NCI-H128 (cell line): ENCODE results near the gene ACSL3.

Experiments used
- DNase-seq: peaks from one replicate; lab custom pipeline; 2025; ENCODE audit not compliant: unreplicated experiment; lab: John Stamatoyannopoulos, UW

ACSL3 gene

GRCh38 chr2:222939208-222939856 is 78.5 kb downstream of the ACSL3 start:
- no peak for DNase-seq

- DNase-seq, result no peak
Observed at GRCh38 chr2:222939979-222940378, 79.1 kb downstream of the ACSL3 start.

- no peak for DNase-seq
Observed at GRCh38 chr2:222941510-222942032, 80.7 kb downstream of the ACSL3 start.

- DNase-seq, result no peak
Observed at GRCh38 chr2:222942561-222942960, 81.7 kb downstream of the ACSL3 start.

- no peak for DNase-seq
Observed at GRCh38 chr2:222942977-222943376, 82.1 kb downstream of the ACSL3 start.

DNA sequence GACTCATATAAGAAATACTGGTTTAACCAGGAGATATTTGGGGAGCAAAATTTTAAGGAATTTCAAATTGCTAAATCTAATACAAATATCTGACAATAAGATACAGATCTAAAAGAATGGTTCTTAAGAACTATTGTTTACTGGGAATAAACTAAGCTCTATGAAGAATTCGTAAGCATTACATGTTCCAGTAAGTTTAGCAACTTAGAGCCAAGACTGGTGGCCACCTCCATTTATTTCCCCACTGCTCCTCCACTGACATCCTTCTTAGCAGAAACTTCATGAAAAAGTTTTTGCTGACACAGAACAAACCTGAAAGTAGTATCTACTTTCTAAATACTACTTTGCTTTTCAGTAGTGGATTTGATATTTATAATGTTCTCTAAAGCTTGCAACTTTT is 83.0 kb downstream of the ACSL3 start:
- DNase-seq, result no peak

GRCh38 chr2:222944552-222944951 is 83.7 kb downstream of the ACSL3 start:
- no peak for DNase-seq

- no peak for DNase-seq
Observed at GRCh38 chr2:222944971-222945740, 84.3 kb downstream of the ACSL3 start.

DNA sequence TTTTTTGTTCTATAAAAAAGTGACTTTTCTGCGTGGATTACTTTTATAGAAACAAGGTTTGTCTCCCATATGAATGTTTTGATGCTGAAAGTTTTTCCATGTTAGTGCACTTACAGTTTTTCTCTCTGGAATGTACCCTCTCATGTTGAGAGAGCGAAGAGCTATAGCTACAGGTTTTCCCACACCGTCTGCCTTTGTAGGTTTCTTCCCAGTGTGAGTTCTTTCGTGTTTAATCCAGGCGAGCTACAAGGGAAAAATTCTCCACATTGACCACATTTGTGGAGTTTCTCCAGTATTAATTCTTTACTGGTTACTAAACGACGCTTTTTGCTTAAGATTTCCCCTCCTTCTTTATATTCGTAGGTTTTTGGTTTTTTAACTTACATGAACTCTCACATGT is 85.1 kb downstream of the ACSL3 start:
- DNase-seq, result no peak

DNA sequence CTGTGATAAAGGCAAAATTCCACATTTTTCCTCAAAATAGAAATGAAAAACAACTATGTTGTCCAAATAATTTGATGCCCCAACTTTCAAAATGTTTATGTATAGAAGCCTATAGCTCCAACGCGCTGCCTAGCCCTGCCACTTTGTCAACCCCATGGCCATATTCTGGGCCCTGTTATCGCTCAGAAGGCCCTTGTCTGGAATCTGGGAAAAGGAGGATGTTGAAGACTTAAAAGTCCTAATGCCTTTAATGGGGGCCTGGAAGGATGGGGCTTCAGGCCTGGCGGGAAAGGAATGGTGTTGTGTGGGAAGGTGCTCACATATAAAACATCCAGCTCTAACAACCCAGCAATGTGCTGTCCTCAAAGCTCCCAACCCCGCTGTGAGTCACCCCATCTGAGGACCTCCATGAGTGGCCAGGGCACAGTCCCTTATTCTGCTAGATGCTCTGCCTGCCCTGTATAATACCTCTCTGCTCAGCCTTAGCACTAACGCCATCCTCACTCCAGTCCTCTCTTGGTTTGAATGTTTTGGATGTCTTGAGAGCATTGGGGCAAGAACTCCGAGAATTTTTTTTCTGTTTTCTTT is 86.0 kb downstream of the ACSL3 start:
- no peak for DNase-seq

- DNase-seq, result no peak
Observed at GRCh38 chr2:222949073-222949472, 88.2 kb downstream of the ACSL3 start.

- DNase-seq, result no peak
Observed at GRCh38 chr2:222949690-222950323, 89.0 kb downstream of the ACSL3 start.

- no peak for DNase-seq
Observed at GRCh38 chr2:222950638-222951285, 89.9 kb downstream of the ACSL3 start.

DNA sequence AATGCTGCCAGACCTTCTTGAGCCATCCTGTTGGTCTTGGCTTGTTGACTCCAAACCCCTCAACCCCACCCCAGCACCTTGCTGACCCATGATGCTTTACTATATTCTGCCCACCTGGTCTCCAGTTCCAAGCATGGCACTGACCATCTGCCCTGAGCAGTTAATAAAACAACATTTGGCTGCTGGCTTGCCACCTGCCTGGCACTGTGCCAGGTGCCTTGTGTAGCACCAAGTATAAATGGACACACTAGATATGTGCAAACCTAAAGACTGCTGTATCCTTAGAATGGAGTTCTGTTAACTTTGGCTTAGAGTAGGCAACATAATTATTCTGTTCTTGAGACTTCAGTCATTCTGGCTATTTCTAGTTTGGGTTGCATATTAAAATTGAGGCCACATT is 91.4 kb downstream of the ACSL3 start:
- DNase-seq, result no peak

DNA sequence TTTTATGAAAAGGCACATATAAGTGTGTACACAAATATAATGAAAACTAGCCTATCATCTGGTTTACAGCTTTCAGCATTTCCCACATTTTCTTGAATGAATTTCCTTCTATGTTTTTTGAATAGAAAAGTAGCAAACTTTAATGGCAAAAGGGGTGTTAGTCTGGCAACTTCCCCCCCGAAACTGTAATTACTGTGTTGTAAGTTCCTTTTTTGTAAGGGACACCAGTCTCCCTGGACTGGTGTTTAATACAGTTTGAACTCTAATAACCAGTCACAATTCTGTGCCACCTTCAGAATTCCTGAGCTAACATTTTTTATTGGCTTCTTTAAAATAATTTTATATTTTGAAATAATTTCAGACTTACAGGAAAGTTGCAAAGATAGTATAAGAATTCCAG is 94.2 kb downstream of the ACSL3 start:
- no peak for DNase-seq

GRCh38 chr2:222959358-222959757 is 98.5 kb downstream of the ACSL3 start:
- no peak for DNase-seq

- no peak for DNase-seq
Observed at GRCh38 chr2:222960126-222960525, 99.3 kb downstream of the ACSL3 start.

GRCh38 chr2:222963641-222964040 is 102.8 kb downstream of the ACSL3 start:
- no peak for DNase-seq

GRCh38 chr2:222964376-222965031 is 103.7 kb downstream of the ACSL3 start:
- DNase-seq, result no peak

DNA sequence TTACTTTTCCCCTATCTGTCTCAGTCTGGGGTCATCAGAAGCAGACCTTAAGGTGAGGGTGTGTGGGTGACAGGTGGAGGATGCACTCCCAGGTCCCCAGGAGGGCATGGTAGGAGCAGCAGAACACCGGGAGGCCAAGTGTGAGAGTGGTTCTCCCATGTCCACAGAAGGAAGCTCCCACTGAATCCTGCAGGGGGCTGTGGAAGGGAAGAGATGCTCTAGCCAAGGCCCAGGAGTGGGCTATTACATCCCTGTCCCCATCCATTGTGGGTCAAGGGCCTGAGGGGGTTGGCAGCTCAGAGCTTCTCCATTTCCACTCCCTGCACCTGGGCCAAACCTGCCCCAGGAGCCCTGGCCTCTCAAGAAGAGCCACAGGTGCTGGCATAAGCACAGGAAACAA is 104.7 kb downstream of the ACSL3 start:
- no peak for DNase-seq
